SH-SY5Y (cell line): ENCODE measurements around the gene DUSP28.

Experiments
- GATA2 ChIP-seq: IDR thresholded peaks from 2 replicates; pipeline ENCODE4 v1.6.1; 2011; ENCODE audit warnings: mild to moderate bottlenecking, low read depth, low read length
- GATA3 ChIP-seq: IDR thresholded peaks from 2 replicates; pipeline ENCODE4 v1.6.1; 2011; ENCODE audit warnings: low read depth, mild to moderate bottlenecking, low read length, moderate library complexity

DNA sequence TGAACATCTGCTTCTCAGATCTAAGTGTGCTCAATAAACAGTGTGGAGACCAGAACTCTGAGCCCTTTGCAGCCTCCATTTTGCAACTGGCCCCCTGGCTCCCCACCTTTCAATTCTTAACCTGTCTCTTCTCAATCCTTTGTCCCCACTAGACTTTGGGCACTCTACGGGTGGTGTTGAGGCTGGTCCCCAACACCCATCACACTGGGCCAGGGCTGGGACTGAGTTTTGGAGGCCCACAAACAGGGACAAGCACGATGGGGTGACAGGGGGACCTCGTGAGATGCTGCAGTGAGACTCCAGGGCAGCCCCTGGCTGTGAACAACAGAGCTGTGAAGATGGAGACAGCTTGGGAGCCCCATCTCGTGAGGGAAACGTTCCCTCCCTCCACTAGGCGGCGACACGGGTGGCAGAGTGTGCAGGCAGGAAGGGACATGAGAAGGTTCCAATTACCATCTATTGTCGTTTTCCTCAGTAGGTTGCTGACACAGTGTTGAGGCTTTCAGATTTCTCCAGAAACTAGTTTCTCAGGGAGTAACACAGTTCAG, 3.5 kb upstream of the DUSP28 start:
- no peak for TF ChIP-seq GATA3
- TF ChIP-seq GATA2 = no peak
